Measurements from ENCODE around the gene LBR. TPM values are rescaled to one million over a fixed set of nuclear protein-coding genes. Genes with fewer than 3 reads are reported as not detected.
A peak's percentile ranks its signal among the peaks of the same experiment; 100 is the strongest.

Gene LBR
- total and polyA plus RNA-seq, 4 donors: 14.3 to 201 (median 22.6) TPM

DNA sequence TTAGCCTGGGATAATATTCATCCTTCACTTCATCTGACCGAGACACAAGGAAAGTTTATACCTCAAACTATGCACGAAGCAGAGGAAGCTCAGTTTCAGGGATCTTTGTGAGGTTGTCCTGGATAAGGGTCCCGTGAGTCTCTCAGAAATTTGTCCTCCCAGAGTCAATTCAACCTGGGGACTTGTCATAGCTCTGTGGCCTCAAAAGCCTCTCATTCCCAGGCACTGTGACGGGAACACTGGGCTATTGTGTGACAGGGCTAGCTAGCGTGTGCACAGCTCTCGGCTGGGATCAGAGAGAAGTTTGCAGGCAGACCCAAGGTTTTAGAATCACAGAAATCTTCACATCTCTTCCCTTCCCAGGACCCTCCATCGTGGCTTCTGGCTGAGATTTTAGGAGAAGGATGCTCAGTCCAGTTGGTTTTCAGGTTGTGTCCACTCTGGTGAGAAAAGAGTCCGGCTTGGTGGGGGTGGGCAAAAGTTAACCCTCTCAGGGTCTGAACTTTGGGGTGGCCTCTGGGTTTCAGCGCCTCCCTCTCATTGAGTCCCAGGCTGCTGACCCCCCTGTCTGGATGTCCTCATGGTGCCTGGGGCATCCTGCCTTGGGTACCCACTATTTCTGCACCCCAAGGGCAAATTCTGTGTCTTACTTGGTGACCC, 20.4 kb upstream of the LBR start:
- Histone ChIP-seq H3K9me3 (ENCODE audit: control insufficient read depth in 4 of 4, low read length in 3 of 4) (no peaks in the 10 kb centered on the region), H3K27me3 (ENCODE audit: control insufficient read depth in 4 of 4, insufficient read depth in 4 of 4, low read length in 3 of 4) (no peaks in the 10 kb centered on the region), H3K27ac (ENCODE audit: low read depth in 1 of 2, low read length in 2 of 2) (peak overlapping the region in 1 of 2 donors; percentile 7), H3K36me3 (ENCODE audit: control insufficient read depth in 4 of 4, insufficient read depth in 3 of 4, low read depth in 1 of 4, low read length in 3 of 4) (no peaks in the 10 kb centered on the region), H3K4me1 (ENCODE audit: control insufficient read depth in 4 of 4, insufficient read depth in 4 of 4, low read length in 3 of 4) (peaks cover under 1 to 18% (median 9%) of the 10 kb centered on the region in 4 donors), H3K4me3 (ENCODE audit: low read depth in 1 of 3, low read length in 3 of 3) (no peak overlapping the region), H3K9ac (ENCODE audit: low read depth in 1 of 2, low read length in 2 of 2) (no peak overlapping the region)
- 86% methylated on average over 9 of the region's 9 CpGs for WGBS
- no peak for DNase-seq (ENCODE audit: low spot score)
- no peak for TF ChIP-seq EGR1 (IDR thresholded peaks at IDR 0.05; ENCODE audit: low read depth in 2 of 2)
- TF ChIP-seq, protein P1, sequence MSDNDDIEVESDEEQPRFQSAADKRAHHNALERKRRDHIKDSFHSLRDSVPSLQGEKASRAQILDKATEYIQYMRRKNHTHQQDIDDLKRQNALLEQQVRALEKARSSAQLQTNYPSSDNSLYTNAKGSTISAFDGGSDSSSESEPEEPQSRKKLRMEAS (IDR thresholded peaks at IDR 0.05): no peak
- TF ChIP-seq GABPA (IDR thresholded peaks at IDR 0.05 in 1 of 2, conservative IDR thresholded peaks at IDR 0.05 in 1 of 2): no peak
- no peak for TF ChIP-seq RXRA (IDR thresholded peaks at IDR 0.05)
- TF ChIP-seq HNF4G (IDR thresholded peaks at IDR 0.05): no peak
- TF ChIP-seq FOXA2 (IDR thresholded peaks at IDR 0.05): no peak
- TF ChIP-seq, protein P2, sequence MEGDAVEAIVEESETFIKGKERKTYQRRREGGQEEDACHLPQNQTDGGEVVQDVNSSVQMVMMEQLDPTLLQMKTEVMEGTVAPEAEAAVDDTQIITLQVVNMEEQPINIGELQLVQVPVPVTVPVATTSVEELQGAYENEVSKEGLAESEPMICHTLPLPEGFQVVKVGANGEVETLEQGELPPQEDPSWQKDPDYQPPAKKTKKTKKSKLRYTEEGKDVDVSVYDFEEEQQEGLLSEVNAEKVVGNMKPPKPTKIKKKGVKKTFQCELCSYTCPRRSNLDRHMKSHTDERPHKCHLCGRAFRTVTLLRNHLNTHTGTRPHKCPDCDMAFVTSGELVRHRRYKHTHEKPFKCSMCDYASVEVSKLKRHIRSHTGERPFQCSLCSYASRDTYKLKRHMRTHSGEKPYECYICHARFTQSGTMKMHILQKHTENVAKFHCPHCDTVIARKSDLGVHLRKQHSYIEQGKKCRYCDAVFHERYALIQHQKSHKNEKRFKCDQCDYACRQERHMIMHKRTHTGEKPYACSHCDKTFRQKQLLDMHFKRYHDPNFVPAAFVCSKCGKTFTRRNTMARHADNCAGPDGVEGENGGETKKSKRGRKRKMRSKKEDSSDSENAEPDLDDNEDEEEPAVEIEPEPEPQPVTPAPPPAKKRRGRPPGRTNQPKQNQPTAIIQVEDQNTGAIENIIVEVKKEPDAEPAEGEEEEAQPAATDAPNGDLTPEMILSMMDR (IDR thresholded peaks at IDR 0.05; ENCODE audit: low read depth, low read length, missing input control): no peak
- TF ChIP-seq, protein P3, sequence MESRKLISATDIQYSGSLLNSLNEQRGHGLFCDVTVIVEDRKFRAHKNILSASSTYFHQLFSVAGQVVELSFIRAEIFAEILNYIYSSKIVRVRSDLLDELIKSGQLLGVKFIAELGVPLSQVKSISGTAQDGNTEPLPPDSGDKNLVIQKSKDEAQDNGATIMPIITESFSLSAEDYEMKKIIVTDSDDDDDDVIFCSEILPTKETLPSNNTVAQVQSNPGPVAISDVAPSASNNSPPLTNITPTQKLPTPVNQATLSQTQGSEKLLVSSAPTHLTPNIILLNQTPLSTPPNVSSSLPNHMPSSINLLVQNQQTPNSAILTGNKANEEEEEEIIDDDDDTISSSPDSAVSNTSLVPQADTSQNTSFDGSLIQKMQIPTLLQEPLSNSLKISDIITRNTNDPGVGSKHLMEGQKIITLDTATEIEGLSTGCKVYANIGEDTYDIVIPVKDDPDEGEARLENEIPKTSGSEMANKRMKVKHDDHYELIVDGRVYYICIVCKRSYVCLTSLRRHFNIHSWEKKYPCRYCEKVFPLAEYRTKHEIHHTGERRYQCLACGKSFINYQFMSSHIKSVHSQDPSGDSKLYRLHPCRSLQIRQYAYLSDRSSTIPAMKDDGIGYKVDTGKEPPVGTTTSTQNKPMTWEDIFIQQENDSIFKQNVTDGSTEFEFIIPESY (IDR thresholded peaks at IDR 0.05): no peak
- TF ChIP-seq TAF1 (conservative IDR thresholded peaks at IDR 0.05): no peak
- no peak for TF ChIP-seq NR2F2 (IDR thresholded peaks at IDR 0.05)
- no peak for TF ChIP-seq JUND (IDR thresholded peaks at IDR 0.05)
- TF ChIP-seq SP1 (IDR thresholded peaks at IDR 0.05): no peak
- TF ChIP-seq HNF4A (conservative IDR thresholded peaks at IDR 0.05): no peak
- TF ChIP-seq YY1 (IDR thresholded peaks at IDR 0.05): no peak
- TF ChIP-seq RAD21 (IDR thresholded peaks at IDR 0.05): no peak
- TF ChIP-seq, protein P4, sequence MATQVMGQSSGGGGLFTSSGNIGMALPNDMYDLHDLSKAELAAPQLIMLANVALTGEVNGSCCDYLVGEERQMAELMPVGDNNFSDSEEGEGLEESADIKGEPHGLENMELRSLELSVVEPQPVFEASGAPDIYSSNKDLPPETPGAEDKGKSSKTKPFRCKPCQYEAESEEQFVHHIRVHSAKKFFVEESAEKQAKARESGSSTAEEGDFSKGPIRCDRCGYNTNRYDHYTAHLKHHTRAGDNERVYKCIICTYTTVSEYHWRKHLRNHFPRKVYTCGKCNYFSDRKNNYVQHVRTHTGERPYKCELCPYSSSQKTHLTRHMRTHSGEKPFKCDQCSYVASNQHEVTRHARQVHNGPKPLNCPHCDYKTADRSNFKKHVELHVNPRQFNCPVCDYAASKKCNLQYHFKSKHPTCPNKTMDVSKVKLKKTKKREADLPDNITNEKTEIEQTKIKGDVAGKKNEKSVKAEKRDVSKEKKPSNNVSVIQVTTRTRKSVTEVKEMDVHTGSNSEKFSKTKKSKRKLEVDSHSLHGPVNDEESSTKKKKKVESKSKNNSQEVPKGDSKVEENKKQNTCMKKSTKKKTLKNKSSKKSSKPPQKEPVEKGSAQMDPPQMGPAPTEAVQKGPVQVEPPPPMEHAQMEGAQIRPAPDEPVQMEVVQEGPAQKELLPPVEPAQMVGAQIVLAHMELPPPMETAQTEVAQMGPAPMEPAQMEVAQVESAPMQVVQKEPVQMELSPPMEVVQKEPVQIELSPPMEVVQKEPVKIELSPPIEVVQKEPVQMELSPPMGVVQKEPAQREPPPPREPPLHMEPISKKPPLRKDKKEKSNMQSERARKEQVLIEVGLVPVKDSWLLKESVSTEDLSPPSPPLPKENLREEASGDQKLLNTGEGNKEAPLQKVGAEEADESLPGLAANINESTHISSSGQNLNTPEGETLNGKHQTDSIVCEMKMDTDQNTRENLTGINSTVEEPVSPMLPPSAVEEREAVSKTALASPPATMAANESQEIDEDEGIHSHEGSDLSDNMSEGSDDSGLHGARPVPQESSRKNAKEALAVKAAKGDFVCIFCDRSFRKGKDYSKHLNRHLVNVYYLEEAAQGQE (IDR thresholded peaks at IDR 0.05): no peak

Measured in liver (tissue), 9 donors.